D721Med (cell line): ENCODE data around the gene DCHS1.

ENCODE experiments used
- DNase-seq: peaks from one replicate; pipeline ENCODE4 v3.0.0; 2011; ENCODE audit warnings: low spot score; ENCODE audit not compliant: insufficient read length
- FAIRE-seq: peaks from 2 replicates; lab custom pipeline; 2011; peaks lifted over from hg19 to GRCh38; lab: Jason Lieb, UNC
- TF ChIP-seq, protein P1 (sequence below): IDR thresholded peaks from 2 replicates; pipeline ENCODE4 v1.5.1; 2012; ENCODE audit warnings: mild to moderate bottlenecking, control low read depth; ENCODE audit not compliant: insufficient read depth; ENCODE audit errors: missing control alignments

The DCHS1 gene

DNA sequence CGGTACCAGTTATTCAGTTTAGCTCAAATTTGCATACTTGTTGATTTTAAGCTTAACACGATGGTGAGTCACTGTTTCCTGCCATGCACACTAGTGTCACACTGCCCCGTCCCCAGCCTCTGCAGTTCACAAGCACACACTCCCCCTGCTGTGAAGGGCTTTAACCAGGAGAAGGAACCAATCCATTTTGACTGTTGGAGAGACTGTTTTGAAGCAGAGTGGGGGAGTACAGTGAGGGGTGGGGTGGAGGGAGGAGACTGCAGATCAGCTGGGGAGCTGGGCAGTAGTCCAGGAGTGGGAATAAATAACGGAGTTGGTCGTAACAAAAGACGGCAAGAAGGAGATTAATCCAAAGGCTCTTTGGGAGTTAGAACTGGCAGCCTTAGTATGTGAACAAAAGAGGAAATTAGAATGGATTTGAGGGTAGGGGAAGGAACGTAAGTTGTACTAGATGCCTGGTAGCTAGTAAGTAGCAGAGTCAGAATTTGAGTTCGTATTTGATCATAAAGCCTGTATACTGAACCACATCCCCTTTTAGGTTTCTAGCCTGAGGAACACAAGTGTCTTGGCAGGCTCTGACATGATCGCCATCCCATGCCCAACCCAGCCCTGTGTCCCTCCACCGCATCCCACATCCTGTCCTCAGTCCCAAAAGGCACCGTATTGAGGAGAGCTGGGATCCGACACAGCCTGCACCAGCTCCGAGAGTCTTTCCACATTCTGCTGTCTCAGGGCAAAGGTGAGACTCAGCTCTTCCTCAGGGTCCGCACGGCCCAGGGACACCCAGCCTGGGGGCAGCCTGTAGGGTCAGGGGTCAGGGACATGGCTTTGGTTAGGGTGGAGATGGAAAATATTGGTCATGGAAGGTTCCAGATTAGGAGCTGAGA is 37.2 kb downstream of the DCHS1 start:
- TF ChIP-seq, protein P1, sequence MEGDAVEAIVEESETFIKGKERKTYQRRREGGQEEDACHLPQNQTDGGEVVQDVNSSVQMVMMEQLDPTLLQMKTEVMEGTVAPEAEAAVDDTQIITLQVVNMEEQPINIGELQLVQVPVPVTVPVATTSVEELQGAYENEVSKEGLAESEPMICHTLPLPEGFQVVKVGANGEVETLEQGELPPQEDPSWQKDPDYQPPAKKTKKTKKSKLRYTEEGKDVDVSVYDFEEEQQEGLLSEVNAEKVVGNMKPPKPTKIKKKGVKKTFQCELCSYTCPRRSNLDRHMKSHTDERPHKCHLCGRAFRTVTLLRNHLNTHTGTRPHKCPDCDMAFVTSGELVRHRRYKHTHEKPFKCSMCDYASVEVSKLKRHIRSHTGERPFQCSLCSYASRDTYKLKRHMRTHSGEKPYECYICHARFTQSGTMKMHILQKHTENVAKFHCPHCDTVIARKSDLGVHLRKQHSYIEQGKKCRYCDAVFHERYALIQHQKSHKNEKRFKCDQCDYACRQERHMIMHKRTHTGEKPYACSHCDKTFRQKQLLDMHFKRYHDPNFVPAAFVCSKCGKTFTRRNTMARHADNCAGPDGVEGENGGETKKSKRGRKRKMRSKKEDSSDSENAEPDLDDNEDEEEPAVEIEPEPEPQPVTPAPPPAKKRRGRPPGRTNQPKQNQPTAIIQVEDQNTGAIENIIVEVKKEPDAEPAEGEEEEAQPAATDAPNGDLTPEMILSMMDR: no peak
- FAIRE-seq: no peak
- no peak for DNase-seq

DNA sequence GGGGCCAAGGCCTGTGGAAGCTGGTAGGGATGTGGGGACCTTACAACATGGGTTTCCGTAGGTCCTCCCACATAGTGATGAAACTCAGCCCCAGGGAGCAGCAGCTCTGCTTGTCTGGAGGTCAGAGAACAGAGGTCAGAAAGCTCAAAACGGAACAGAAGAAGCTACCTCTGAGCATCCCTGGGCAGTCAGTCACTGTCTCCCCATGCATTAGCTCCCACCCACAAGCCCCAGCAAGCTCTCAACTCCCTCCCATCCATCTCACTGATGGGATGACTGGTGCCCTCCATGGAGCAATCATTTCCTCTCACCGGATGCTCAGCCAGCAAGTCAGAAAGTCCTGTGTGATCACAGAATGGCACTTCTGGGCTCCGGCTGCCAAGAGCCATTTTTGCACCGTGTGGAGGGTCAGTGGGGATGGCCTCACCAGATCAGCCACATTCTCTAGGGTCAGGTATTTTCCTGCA is 38.3 kb downstream of the DCHS1 start:
- DNase-seq (no peak), FAIRE-seq (no peak)
- TF ChIP-seq, protein P1: no peak

DNA sequence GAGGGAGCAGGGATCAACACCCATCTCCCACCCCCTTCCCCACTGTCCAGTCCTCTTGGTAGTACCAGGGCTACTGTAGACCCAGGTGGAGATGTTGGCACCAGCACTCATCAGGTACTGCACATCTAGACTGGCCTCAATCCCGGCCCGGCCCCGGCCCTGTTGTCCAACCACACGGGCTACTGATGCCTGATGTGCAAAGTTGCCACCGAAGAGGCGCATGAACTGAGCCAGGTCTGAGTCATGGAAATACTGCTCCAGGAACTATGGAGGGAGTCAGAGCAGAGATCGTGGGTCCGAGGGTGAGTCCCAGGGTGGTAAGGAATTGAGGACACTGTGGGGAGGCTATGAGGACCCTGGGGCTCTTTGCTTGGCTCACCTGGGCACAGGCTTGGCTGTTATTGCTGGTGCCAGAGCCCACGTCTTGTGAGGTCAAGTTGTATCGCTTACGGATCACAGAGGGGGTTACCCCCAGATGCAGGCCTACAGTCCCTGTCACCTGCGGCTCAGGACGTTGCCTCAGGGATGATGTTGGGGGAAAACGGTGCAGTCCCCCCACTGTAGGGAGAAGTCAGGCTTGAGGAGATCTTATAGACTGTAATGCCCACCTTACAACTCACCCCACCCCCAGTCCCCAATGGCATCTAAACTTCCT is 38.9 kb downstream of the DCHS1 start:
- TF ChIP-seq, protein P1: no peak

DNA sequence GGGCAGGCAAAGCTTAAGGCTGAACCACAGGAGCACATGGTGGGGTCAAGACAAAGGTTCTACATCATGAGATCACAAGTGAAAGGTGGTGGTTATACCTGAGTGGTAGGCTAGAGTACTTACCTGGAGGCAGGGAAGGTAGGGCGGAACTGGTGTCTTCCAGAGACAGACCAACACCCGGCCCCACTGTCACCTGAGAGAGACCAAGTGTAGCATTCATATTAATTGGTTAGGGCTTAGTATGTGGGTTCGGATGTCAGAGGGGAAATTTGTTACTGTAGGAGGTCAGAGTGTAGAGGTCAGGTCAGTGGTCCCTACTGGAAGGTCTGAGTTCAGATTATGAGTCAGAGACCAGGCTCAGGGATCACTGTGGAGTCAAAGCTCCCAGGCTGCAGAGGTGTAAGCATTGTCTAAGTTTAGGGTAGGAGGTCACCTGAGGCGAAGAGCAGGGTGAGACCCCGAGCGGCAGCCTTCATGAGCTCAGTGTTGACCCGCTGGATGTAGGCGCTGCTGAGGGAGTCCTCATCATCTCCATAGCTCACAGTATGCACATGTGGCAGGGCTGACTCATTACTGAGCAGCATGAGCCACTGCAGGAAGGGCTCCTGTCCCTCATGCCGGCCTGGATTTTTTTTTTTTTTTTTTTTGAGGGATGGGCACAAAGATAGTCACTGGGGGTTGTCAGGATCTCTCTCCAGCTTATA is 39.6 kb downstream of the DCHS1 start:
- DNase-seq (no peak), FAIRE-seq (no peak)
- TF ChIP-seq, protein P1: no peak

More for the DNA sequence above, 38.9 kb downstream of the DCHS1 start:
- FAIRE-seq (no peak), DNase-seq (no peak)

DNA sequence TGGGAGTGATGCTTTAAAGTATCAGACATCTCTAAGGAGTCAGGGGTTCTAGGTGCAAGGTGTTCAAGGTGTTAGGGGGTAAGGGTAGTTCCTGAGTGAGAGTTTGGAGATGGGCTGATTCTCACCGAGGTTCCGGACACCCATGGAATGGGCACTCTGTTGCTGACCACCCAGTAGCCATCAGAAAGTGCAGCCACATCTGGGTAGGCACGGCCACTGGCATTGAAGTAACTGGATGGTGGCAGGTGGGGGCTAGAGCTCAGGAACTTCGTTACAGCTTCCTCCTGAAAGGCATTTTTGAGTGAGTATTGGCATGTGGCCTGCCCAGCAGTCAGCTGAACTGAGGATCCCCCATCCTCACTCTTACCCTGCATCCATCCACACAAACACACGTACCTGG is 40.6 kb downstream of the DCHS1 start:
- no peak for FAIRE-seq

DNA sequence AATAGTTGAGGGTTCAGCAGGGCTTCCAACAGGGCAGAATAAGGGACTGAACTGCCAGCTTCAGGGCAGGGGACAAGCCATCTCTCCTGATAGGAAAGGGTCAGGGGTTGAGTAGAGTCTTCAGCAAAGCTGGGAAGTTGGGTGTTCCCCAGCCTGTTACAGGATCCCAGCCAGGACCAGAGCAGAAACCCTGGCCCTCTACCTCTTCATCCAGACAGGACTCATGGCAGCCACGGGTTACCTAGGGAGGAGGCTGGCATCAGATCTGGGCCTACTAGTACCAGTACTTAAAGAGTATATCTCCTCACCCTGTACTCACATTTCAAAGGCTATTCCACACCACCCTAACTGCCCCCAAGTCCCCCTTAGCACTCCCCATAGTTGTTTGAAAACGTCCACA is 41.2 kb downstream of the DCHS1 start:
- TF ChIP-seq, protein P1: no peak
- DNase-seq: no peak
- FAIRE-seq: no peak

More for the DNA sequence above, 40.6 kb downstream of the DCHS1 start:
- no peak for DNase-seq
- TF ChIP-seq, protein P1: no peak
